H9 (cell line): ENCODE measurements around the gene PRKX. TPM values are rescaled to one million over a fixed set of nuclear protein-coding genes. Genes with fewer than 3 reads are reported as not detected.
"Not testable (repeated sequence)": the region's sequence is repeated elsewhere in the genome, so short reads cannot be mapped to it uniquely, and the experiment has no call there.

ENCODE experiments used
- DNase-seq: peaks from one replicate; pipeline ENCODE4 v3.0.0-alpha.2; 2017
- H2AFZ ChIP-seq: one replicate; pipeline ENCODE4 v1.6.1; 2013; ENCODE audit warnings: mild to moderate bottlenecking, low read length, control low read depth, moderate library complexity
- H2AK5ac ChIP-seq: 2 replicates; pipeline ENCODE4 v1.6.1; 2013; ENCODE audit warnings: low read length, control low read depth, mixed read lengths; ENCODE audit not compliant: insufficient read length
- H2BK120ac ChIP-seq: one replicate; pipeline ENCODE4 v1.6.1; 2013; ENCODE audit warnings: low read depth, mild to moderate bottlenecking, low read length, control low read depth, inconsistent platforms; ENCODE audit not compliant: poor library complexity, severe bottlenecking
- H2BK12ac ChIP-seq: 2 replicates; pipeline ENCODE4 v1.6.1; 2013; ENCODE audit warnings: low read length, control low read depth, mixed read lengths, low read depth; ENCODE audit not compliant: insufficient read length
- H2BK15ac ChIP-seq: 2 replicates; pipeline ENCODE4 v1.6.1; 2013; ENCODE audit warnings: low read depth, low read length, control low read depth
- H2BK20ac ChIP-seq: one replicate; pipeline ENCODE4 v1.6.1; 2013; ENCODE audit warnings: low read depth, mild to moderate bottlenecking, low read length, control low read depth, inconsistent platforms; ENCODE audit not compliant: poor library complexity, severe bottlenecking
- H2BK5ac ChIP-seq: 2 replicates; pipeline ENCODE4 v1.6.1; 2013; ENCODE audit warnings: low read length, control low read depth, mixed read lengths; ENCODE audit not compliant: insufficient read length
- H3K14ac ChIP-seq: 2 replicates; pipeline ENCODE4 v1.6.1; 2013; ENCODE audit warnings: low read length, control low read depth; ENCODE audit not compliant: insufficient read depth
- H3K18ac ChIP-seq: 2 replicates; pipeline ENCODE4 v1.6.1; 2013; ENCODE audit warnings: low read depth, mild to moderate bottlenecking, mixed read lengths, low read length, control low read depth; ENCODE audit not compliant: insufficient read length
- H3K23ac ChIP-seq: 2 replicates; pipeline ENCODE4 v1.6.1; 2013; ENCODE audit warnings: low read length, control low read depth, mixed read lengths, low read depth; ENCODE audit not compliant: insufficient read length
- H3K23me2 ChIP-seq: 2 replicates; pipeline ENCODE4 v1.6.1; 2013; ENCODE audit warnings: low read depth, mild to moderate bottlenecking, mixed read lengths, low read length, control low read depth; ENCODE audit not compliant: insufficient read length, poor library complexity, severe bottlenecking
- H3K27ac ChIP-seq: 2 replicates; pipeline ENCODE4 v1.5.1; 2013; ENCODE audit warnings: low read length, control low read depth, mixed read lengths, low read depth; ENCODE audit not compliant: insufficient read length
- H3K27me3 ChIP-seq: 2 replicates; pipeline ENCODE4 v1.6.1; 2013; ENCODE audit warnings: low read length, control low read depth, inconsistent platforms; ENCODE audit not compliant: insufficient read depth
- H3K4ac ChIP-seq: 2 replicates; pipeline ENCODE4 v1.6.1; 2013; ENCODE audit warnings: low read depth, mild to moderate bottlenecking, control low read depth, inconsistent platforms, low read length, moderate library complexity
- H3K4me1 ChIP-seq: 2 replicates; pipeline ENCODE4 v1.6.1; 2013; ENCODE audit warnings: low read length, control low read depth, inconsistent platforms; ENCODE audit not compliant: insufficient read depth
- H3K4me2 ChIP-seq: 2 replicates; pipeline ENCODE4 v1.6.1; 2013; ENCODE audit warnings: low read length, control low read depth, mixed read lengths; ENCODE audit not compliant: insufficient read length, insufficient read depth
- H3K56ac ChIP-seq: 2 replicates; pipeline ENCODE4 v1.6.1; 2013; ENCODE audit warnings: low read depth, mild to moderate bottlenecking, mixed read lengths, low read length, control low read depth; ENCODE audit not compliant: insufficient read length
- H3K79me1 ChIP-seq: 2 replicates; pipeline ENCODE4 v1.6.1; 2013; ENCODE audit warnings: low read depth, mild to moderate bottlenecking, moderate library complexity, low read length, control low read depth, inconsistent platforms; ENCODE audit not compliant: insufficient read depth, poor library complexity, severe bottlenecking
- H3K79me2 ChIP-seq: 2 replicates; pipeline ENCODE4 v1.6.1; 2013; ENCODE audit warnings: low read length, control low read depth, inconsistent platforms; ENCODE audit not compliant: insufficient read depth
- H3K9ac ChIP-seq: 2 replicates; pipeline ENCODE4 v1.6.1; 2013; ENCODE audit warnings: low read length, control low read depth, mixed read lengths; ENCODE audit not compliant: insufficient read length; ENCODE audit errors: extremely low read depth
- H3K9me3 ChIP-seq: one replicate; pipeline ENCODE4 v1.6.1; 2013; ENCODE audit warnings: low read depth, low read length, inconsistent platforms; ENCODE audit not compliant: control insufficient read depth
- H3T11ph ChIP-seq: one replicate; pipeline ENCODE4 v1.6.1; 2013; ENCODE audit warnings: mild to moderate bottlenecking, low read length, control low read depth, inconsistent platforms
- H4K20me1 ChIP-seq: one replicate; pipeline ENCODE4 v1.6.1; 2013; ENCODE audit not compliant: control insufficient read depth, insufficient read length, insufficient read depth
- H4K5ac ChIP-seq: 2 replicates; pipeline ENCODE4 v1.6.1; 2013; ENCODE audit warnings: low read depth, mild to moderate bottlenecking, mixed read lengths, low read length, control low read depth; ENCODE audit not compliant: insufficient read length
- H4K8ac ChIP-seq: replicated peaks from 2 replicates; pipeline ENCODE4 v1.6.1; 2013; ENCODE audit warnings: low read length, control low read depth, mixed read lengths, low read depth; ENCODE audit not compliant: insufficient read length
- H4K91ac ChIP-seq: 2 replicates; pipeline ENCODE4 v1.6.1; 2013; ENCODE audit warnings: low read depth, mild to moderate bottlenecking, moderate library complexity, mixed read lengths, low read length, control low read depth; ENCODE audit not compliant: insufficient read length
- H3K27ac Mint-ChIP-seq, 3 experiments: 2 replicates in 2 of 3; 3 replicates in 1 of 3; pipeline ENCODE4 v1.8.0; 2020 to 2021; ENCODE audit warnings: mixed read lengths in 3 of 3, mild to moderate bottlenecking in 1 of 3, moderate library complexity in 1 of 3
- H3K27me3 Mint-ChIP-seq: 2 replicates; pipeline ENCODE4 v1.8.0; 2021; ENCODE audit warnings: low read depth, mild to moderate bottlenecking, moderate library complexity, mixed read lengths
- H3K36me3 Mint-ChIP-seq, 3 experiments: 2 replicates in 2 of 3; 3 replicates in 1 of 3; pipeline ENCODE4 v1.8.0; 2020 to 2021; ENCODE audit warnings: low read depth in 3 of 3, mixed read lengths in 3 of 3; ENCODE audit not compliant: insufficient read depth in 1 of 3
- H3K4me1 Mint-ChIP-seq, 2 experiments: 2 replicates each; pipeline ENCODE4 v1.8.0; 2020; ENCODE audit warnings: mixed read lengths in 2 of 2
- H3K4me3 Mint-ChIP-seq, 2 experiments: 2 replicates in 1 of 2; 3 replicates in 1 of 2; pipeline ENCODE4 v1.8.0; 2020 to 2021; ENCODE audit warnings: mild to moderate bottlenecking in 2 of 2, mixed read lengths in 2 of 2, moderate library complexity in 1 of 2
- H3K9me3 Mint-ChIP-seq, 2 experiments: 2 replicates in 1 of 2; 3 replicates in 1 of 2; pipeline ENCODE4 v1.8.0; 2020; ENCODE audit warnings: mild to moderate bottlenecking in 2 of 2, mixed read lengths in 2 of 2, moderate library complexity in 1 of 2
- WGBS: extraction: QIAGEN DNeasy Blood & Tissue Kit; methylation state at CpG from one replicate; pipeline ENCODE4 v1.1.7; 2013; ENCODE audit warnings: missing lambda C conversion rate, low lambda C conversion rate, mixed read lengths; ENCODE audit not compliant: insufficient read length; ENCODE audit errors: extremely low coverage; 5-methylcytosine and 5-hydroxymethylcytosine counted together
- total RNA-seq: library from RNA; stranded (reverse); gene quantifications from 2 replicates; pipeline ENCODE4 v1.2.1, GENCODE V29; 2021
- TF ChIP-seq, protein P1 (sequence below): fragments of 200-600 bp; sonication (generic); conservative IDR thresholded peaks from 3 replicates; pipeline ENCODE4 v1.8.0; 2021; ENCODE audit warnings: antibody characterized with exemption, mild to moderate bottlenecking

Gene PRKX
- total RNA-seq, 1 experiment from 2014 or later = 108 TPM

DNA sequence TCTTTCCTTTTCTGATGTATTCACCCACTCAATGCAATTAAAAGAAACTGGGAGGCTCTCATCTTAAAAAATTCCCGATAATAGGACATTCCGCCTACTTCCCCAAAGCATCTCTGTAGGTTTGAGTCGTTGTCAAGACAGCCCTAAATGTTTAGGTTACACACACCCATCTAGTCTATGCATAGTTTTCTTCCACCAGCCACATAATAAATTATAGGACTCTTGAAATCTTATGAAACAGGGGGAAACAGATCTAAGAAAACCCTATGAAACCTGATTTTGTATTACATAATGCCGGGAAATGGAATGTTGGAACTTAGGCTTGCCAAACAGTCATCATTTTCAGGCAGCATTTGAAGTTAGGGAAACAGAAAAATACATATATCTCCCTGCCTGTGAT lies 150.0 kb downstream of the PRKX start:
- H4K5ac ChIP-seq = no peak overlapping the region
- no peak overlapping the region for H2BK20ac ChIP-seq
- H3T11ph ChIP-seq = no peak overlapping the region
- no peak overlapping the region for H3K23ac ChIP-seq
- H4K20me1 ChIP-seq = no peaks in the 10 kb centered on the region
- H3K4me2 ChIP-seq = no peak overlapping the region
- no peak overlapping the region for H3K56ac ChIP-seq
- no peak overlapping the region for H3K27ac ChIP-seq
- H3K23me2 ChIP-seq = peaks cover 2% of the 10 kb centered on the region
- H2BK15ac ChIP-seq = no peak overlapping the region
- H3K9ac ChIP-seq = no peak overlapping the region
- H3K79me2 ChIP-seq = no peaks in the 10 kb centered on the region
- H3K27me3 ChIP-seq = no peaks in the 10 kb centered on the region
- H3K14ac ChIP-seq = no peak overlapping the region
- DNase-seq = no peak
- WGBS = no CpG with 5 or more reads among the region's 4 CpGs
- no peak overlapping the region for H4K8ac ChIP-seq
- no peak overlapping the region for H2AK5ac ChIP-seq
- H3K27me3 Mint-ChIP-seq = no peaks in the 10 kb centered on the region; the same call in 1 of the 2 replicates
- no peak overlapping the region for H2BK5ac ChIP-seq
- no peak overlapping the region for H2BK12ac ChIP-seq
- no peaks in the 10 kb centered on the region for H3K9me3 ChIP-seq
- no peak overlapping the region for H3K27ac Mint-ChIP-seq
- H3K79me1 ChIP-seq = no peaks in the 10 kb centered on the region
- no peak overlapping the region for H2BK120ac ChIP-seq
- TF ChIP-seq, protein P1, sequence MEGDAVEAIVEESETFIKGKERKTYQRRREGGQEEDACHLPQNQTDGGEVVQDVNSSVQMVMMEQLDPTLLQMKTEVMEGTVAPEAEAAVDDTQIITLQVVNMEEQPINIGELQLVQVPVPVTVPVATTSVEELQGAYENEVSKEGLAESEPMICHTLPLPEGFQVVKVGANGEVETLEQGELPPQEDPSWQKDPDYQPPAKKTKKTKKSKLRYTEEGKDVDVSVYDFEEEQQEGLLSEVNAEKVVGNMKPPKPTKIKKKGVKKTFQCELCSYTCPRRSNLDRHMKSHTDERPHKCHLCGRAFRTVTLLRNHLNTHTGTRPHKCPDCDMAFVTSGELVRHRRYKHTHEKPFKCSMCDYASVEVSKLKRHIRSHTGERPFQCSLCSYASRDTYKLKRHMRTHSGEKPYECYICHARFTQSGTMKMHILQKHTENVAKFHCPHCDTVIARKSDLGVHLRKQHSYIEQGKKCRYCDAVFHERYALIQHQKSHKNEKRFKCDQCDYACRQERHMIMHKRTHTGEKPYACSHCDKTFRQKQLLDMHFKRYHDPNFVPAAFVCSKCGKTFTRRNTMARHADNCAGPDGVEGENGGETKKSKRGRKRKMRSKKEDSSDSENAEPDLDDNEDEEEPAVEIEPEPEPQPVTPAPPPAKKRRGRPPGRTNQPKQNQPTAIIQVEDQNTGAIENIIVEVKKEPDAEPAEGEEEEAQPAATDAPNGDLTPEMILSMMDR = no peak
- no peak overlapping the region for H3K18ac ChIP-seq
- no peak overlapping the region for H3K4me3 Mint-ChIP-seq
- H3K4ac ChIP-seq = no peak overlapping the region
- no peaks in the 10 kb centered on the region for H3K4me1 ChIP-seq
- H3K9me3 Mint-ChIP-seq = peaks cover 19 to 28% of the 10 kb centered on the region in 2 experiments
- H4K91ac ChIP-seq = no peak overlapping the region
- H3K36me3 Mint-ChIP-seq = peaks cover 10 to 16% (median 14%) of the 10 kb centered on the region in 3 experiments
- no peaks in the 10 kb centered on the region for H3K4me1 Mint-ChIP-seq
- H2AFZ ChIP-seq = no peak overlapping the region

DNA sequence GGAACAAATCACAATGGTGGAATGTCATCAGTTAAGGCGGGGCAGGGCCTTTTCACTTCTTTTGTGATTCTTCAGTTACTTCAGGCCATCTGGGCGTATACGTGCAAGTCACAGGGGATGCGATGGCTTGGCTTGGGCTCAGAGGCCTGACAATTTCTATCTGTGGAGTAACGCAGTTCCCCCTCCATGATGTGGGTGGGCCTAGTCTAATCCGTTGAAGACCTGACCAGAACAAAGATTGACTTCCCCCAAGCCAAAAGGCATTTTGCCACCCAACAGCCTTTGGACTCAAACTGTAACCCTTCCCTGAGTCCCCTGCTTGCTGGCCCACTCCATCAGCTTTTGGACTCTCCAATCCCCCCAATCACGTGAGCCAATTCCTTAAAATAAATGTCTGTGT lies 153.4 kb downstream of the PRKX start:
- H3K18ac ChIP-seq, H3K9ac ChIP-seq, H3K27ac ChIP-seq, H4K20me1 ChIP-seq, H2BK20ac ChIP-seq, H3K9me3 ChIP-seq, H3K23me2 ChIP-seq, H3K4me1 Mint-ChIP-seq, H3K4me2 ChIP-seq, H2BK15ac ChIP-seq, H3K23ac ChIP-seq, H4K5ac ChIP-seq, H3K27me3 ChIP-seq, H3K56ac ChIP-seq, H3T11ph ChIP-seq, H3K27ac Mint-ChIP-seq, H3K4ac ChIP-seq, H3K27me3 Mint-ChIP-seq, DNase-seq, H3K4me1 ChIP-seq, H3K79me1 ChIP-seq, H4K91ac ChIP-seq, H3K79me2 ChIP-seq, H2BK12ac ChIP-seq, H2AFZ ChIP-seq, H3K4me3 Mint-ChIP-seq, H2AK5ac ChIP-seq, H4K8ac ChIP-seq, H3K14ac ChIP-seq, H2BK120ac ChIP-seq, H2BK5ac ChIP-seq: not testable (repeated sequence)
- Mint-ChIP-seq H3K9me3 (peaks cover 24 to 34% of the 10 kb centered on the region in 2 experiments), H3K36me3 (peaks cover 10 to 22% (median 14%) of the 10 kb centered on the region in 3 experiments)
- WGBS = no CpG with 5 or more reads among the region's 7 CpGs
